Fibroblast of lung (primary cell): ENCODE data around the gene PACRG.

Experiments used
- CTCF ChIP-seq, 2 donors: IDR thresholded peaks in 1 of 2; conservative IDR thresholded peaks in 1 of 2; 1 replicate in 1 of 2; 2 replicates in 1 of 2; pipeline ENCODE4 v1.5.1; 2011 to 2012; ENCODE audit warnings: low read length in 2 of 2, control low read depth in 1 of 2, inconsistent platforms in 1 of 2, low read depth in 1 of 2, mild to moderate bottlenecking in 1 of 2
- EZH2 ChIP-seq: IDR thresholded peaks from 2 replicates; pipeline ENCODE4 v1.5.1; 2012; ENCODE audit warnings: low read length, control low read depth, mild to moderate bottlenecking; ENCODE audit errors: missing control alignments

- TF ChIP-seq CTCF (conservative IDR thresholded peaks at IDR 0.05 in 1 of 2, IDR thresholded peaks at IDR 0.05 in 1 of 2; ENCODE audit: low read depth in 1 of 2, low read length in 2 of 2) (no peak), EZH2 (no peak)
Measured at GRCh38 chr6:162711376-162711775, 16.4 kb upstream of the PACRG start.
